HepG2 (cell line): ENCODE data around the gene SLC1A2. TPM values are rescaled to one million over a fixed set of nuclear protein-coding genes. Genes with fewer than 3 reads are reported as not detected.

ENCODE experiments used
- ATAC-seq: fragments of 200-7000 bp; cut with Tn5 transposase; 3 replicates; pipeline ENCODE4 v1.9.1; 2020; ENCODE audit warnings: mild to moderate bottlenecking, moderate library complexity
- BruUV-seq: library from RNA; stranded (reverse); fragments of 400-500 nt; replicated peaks from 2 replicates; lab custom pipeline; 2021; lab: Mats Ljungman, UMichigan
- CTCF ChIA-PET: fragments of 300-600 bp; formaldehyde crosslinking; extraction: SDS; loops from one replicate; lab custom pipeline; 2021; ENCODE audit warnings: low total read pairs, inconsistent platforms, low intra/inter-chr PET ratio; lab: Yijun Ruan, JAX
- POLR2A ChIA-PET: fragments of 350-600 bp; sonication (Branson Sonifier 250); formaldehyde crosslinking; loops from one replicate; lab custom pipeline; 2020; ENCODE audit warnings: antibody characterized with exemption, inconsistent platforms; lab: Yijun Ruan, JAX
- DNase-seq: peaks from one replicate; pipeline ENCODE4 v3.0.0-alpha.2; 2015; ENCODE audit warnings: low spot score
- FAIRE-seq: peaks from 3 replicates; lab custom pipeline; 2011; peaks lifted over from hg19 to GRCh38; lab: Jason Lieb, UNC
- H2AFZ ChIP-seq: one replicate; pipeline ENCODE4 v1.6.1; 2011; ENCODE audit warnings: low read length, inconsistent platforms
- H3K27ac ChIP-seq: fragments of 300-600 bp; 3 replicates; pipeline ENCODE4 v1.8.0; 2011; ENCODE audit warnings: mixed run types, mild to moderate bottlenecking, mixed read lengths, low read length, inconsistent platforms; ENCODE audit not compliant: insufficient read depth; ENCODE audit errors: extremely low read length
- H3K27me3 ChIP-seq, 2 experiments: fragments of 200-600 bp in 1 of 2; 2 replicates in 1 of 2; 3 replicates in 1 of 2; pipeline versions ENCODE4 v1.6.0 to v1.8.0; 2011; ENCODE audit warnings: low read length in 2 of 2, mild to moderate bottlenecking in 2 of 2, moderate library complexity in 2 of 2, inconsistent platforms in 1 of 2; ENCODE audit not compliant: insufficient read depth in 2 of 2, control insufficient read depth in 1 of 2
- H3K36me3 ChIP-seq, 2 experiments: fragments of 200-600 bp in 1 of 2; replicated peaks in 1 of 2; 2 replicates in 1 of 2; 3 replicates in 1 of 2; pipeline versions ENCODE4 v1.5.1 to v1.8.0; 2011; ENCODE audit warnings: low read length in 2 of 2, inconsistent platforms in 1 of 2; ENCODE audit not compliant: insufficient read depth in 2 of 2, control insufficient read depth in 1 of 2
- H3K4me1 ChIP-seq: 2 replicates; pipeline ENCODE4 v1.5.1; 2012; ENCODE audit warnings: low read length, inconsistent platforms; ENCODE audit not compliant: insufficient read depth
- H3K4me2 ChIP-seq: 2 replicates; pipeline ENCODE4 v1.6.0; 2011; ENCODE audit warnings: low read depth, low read length, inconsistent platforms
- H3K4me3 ChIP-seq, 3 experiments: fragments of 200-600 bp in 1 of 3; sonication (generic), shearing (Covaris generic) in 1 of 3; replicated peaks in 1 of 3; 2 replicates each; pipeline ENCODE4 v1.5.1; 2011 to 2016; ENCODE audit warnings: low read length in 3 of 3, inconsistent platforms in 2 of 3, low read depth in 2 of 3, mild to moderate bottlenecking in 2 of 3, control low read depth in 1 of 3, mixed read lengths in 1 of 3; ENCODE audit not compliant: insufficient read depth in 1 of 3
- H3K79me2 ChIP-seq: one replicate; pipeline ENCODE4 v1.6.1; 2011; ENCODE audit warnings: low read length, inconsistent platforms; ENCODE audit not compliant: insufficient read depth
- H3K9ac ChIP-seq: 2 replicates; pipeline ENCODE4 v1.6.0; 2011; ENCODE audit warnings: mild to moderate bottlenecking, low read depth, low read length, inconsistent platforms; ENCODE audit not compliant: insufficient read depth
- H3K9me3 ChIP-seq: 2 replicates; pipeline ENCODE4 v1.5.1; 2012; ENCODE audit warnings: mild to moderate bottlenecking, low read length
- H4K20me1 ChIP-seq: 2 replicates; pipeline ENCODE4 v1.6.0; 2011; ENCODE audit warnings: inconsistent platforms, mild to moderate bottlenecking, low read length, moderate library complexity; ENCODE audit not compliant: insufficient read depth
- JUN ChIP-seq: sonication (generic); formaldehyde crosslinking; IDR thresholded peaks from 2 replicates; pipeline ENCODE4 v1.4.0; 2020; ENCODE audit warnings: mild to moderate bottlenecking, missing genetic modification reagents
- MXI1 ChIP-seq: IDR thresholded peaks from 3 replicates; pipeline ENCODE4 v1.6.1; 2012; ENCODE audit warnings: low read depth, low read length, inconsistent platforms, borderline replicate concordance
- NCOA1 ChIP-seq: sonication (generic); formaldehyde crosslinking; IDR thresholded peaks from 2 replicates; pipeline ENCODE4 v1.9.0; 2021; ENCODE audit warnings: missing genetic modification reagents
- NFE2 ChIP-seq: sonication (generic); formaldehyde crosslinking; IDR thresholded peaks from 2 replicates; pipeline ENCODE4 v1.4.0; 2020; ENCODE audit warnings: missing genetic modification reagents
- RAD21 ChIP-seq: fragments of 450-650 bp; formaldehyde crosslinking; IDR thresholded peaks from 2 replicates; pipeline ENCODE4 v1.5.0; 2020; ENCODE audit warnings: mild to moderate bottlenecking
- ZNF274 ChIP-seq: sonication (generic); formaldehyde crosslinking; IDR thresholded peaks from 2 replicates; pipeline ENCODE4 v1.5.1; 2020; ENCODE audit warnings: mild to moderate bottlenecking, missing genetic modification reagents
- ZNF496 ChIP-seq: sonication (generic); formaldehyde crosslinking; IDR thresholded peaks from 2 replicates; pipeline ENCODE4 v1.8.1; 2023; ENCODE audit warnings: mild to moderate bottlenecking, moderate library complexity, missing genetic modification reagents; ENCODE audit not compliant: insufficient replicate concordance
- ZNF572 ChIP-seq: sonication (generic); formaldehyde crosslinking; IDR thresholded peaks from 2 replicates; pipeline ENCODE4 v1.5.1; 2020; ENCODE audit warnings: mild to moderate bottlenecking, missing genetic modification reagents
- ZNF580 ChIP-seq: IDR thresholded peaks from 2 replicates; pipeline ENCODE4 v1.6.1; 2016; ENCODE audit warnings: low read depth, borderline replicate concordance
- ZNF761 ChIP-seq: sonication (generic); formaldehyde crosslinking; conservative IDR thresholded peaks from 2 replicates; pipeline ENCODE4 v1.4.0; 2020; ENCODE audit warnings: mild to moderate bottlenecking, missing genetic modification reagents
- ZNF878 ChIP-seq: sonication (generic); formaldehyde crosslinking; IDR thresholded peaks from 2 replicates; pipeline ENCODE4 v1.8.1; 2023; ENCODE audit warnings: mild to moderate bottlenecking, missing genetic modification reagents, moderate library complexity
- ZSCAN20 ChIP-seq: sonication (generic); formaldehyde crosslinking; IDR thresholded peaks from 2 replicates; pipeline ENCODE4 v1.4.0; 2020; ENCODE audit warnings: missing genetic modification reagents, mild to moderate bottlenecking, borderline replicate concordance
- WGBS: methylation state at CpG from one replicate; pipeline ENCODE4 v1.1.6; 2017; ENCODE audit warnings: low lambda C conversion rate; 5-methylcytosine and 5-hydroxymethylcytosine counted together
- in situ Hi-C: cut with HindIII; loops from 2 replicates; pipeline ENCODE4 v1.10.0; 2017; ENCODE audit warnings: low pct_unique_long_range_greater_than_20kb; ENCODE audit not compliant: extremely low pct_ligation_motif_present
- intact Hi-C: fragments of 100-400 bp; cut with micrococcal nuclease; formaldehyde crosslinking; loops from one replicate; pipeline ENCODE4 v1.10.0; 2022; ENCODE audit not compliant: unreplicated experiment
- polyA plus RNA-seq, 8 experiments: library from polyadenylated mRNA; depleted of rRNA in 3 of 8; stranded (reverse) in 7 of 8; unstranded in 1 of 8; fragments of >200 nt; fragmentation: Illumina TruSeq in 4 of 8; extraction: Trizol in 4 of 8; gene quantifications; 2 replicates each; pipeline versions ENCODE4 v1.2.1 to v1.2.3, GENCODE V29; 2011 to 2016; ENCODE audit warnings: low read depth in 4 of 8, missing spikeins in 1 of 8, mixed read lengths in 1 of 8; ENCODE audit not compliant: insufficient read depth in 1 of 8
- total RNA-seq, 5 experiments: library from RNA; depleted of rRNA; stranded (reverse); fragments of >200 nt; fragmentation: Illumina TruSeq; extraction: Trizol; gene quantifications; 2 replicates each; pipeline ENCODE4 v1.2.3, GENCODE V29; 2016; ENCODE audit warnings: low read depth in 1 of 5
- TF ChIP-seq, protein P1 (sequence below): sonication (generic); formaldehyde crosslinking; IDR thresholded peaks from 2 replicates; pipeline ENCODE4 v1.4.0; 2020; ENCODE audit warnings: missing genetic modification reagents

The SLC1A2 gene
- total and polyA plus RNA-seq, 2 of the 13 experiments (the other 11 are each of a cell fraction or from before 2014, with no cell fraction given) = 23.2 to 43.2 TPM

DNA sequence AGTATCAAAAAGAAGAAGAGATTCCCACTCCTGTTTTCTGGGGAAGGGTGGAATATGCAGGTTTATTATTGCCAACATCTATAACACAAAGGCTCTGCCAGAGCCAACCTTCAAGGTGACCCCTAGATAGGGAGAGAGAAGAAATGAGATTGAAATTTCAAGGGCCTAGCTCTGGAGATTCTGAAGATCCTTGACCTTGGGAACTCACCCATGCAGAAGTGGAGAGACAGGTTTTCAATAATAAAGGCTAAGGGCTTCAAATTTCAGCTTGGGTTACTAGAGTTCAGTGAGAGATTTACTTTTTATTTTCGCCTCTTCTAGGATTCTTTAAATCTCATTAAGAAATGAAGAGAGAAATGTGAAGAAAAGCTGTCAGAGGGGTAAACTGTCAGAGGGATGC, 182.0 kb downstream of the SLC1A2 start (continued):
- TF ChIP-seq ZNF761 (CRISPR knock-in tag) (no peak), ZNF878 (CRISPR knock-in tag) (no peak), NCOA1 (CRISPR knock-in tag) (no peak), ZSCAN20 (CRISPR knock-in tag) (no peak)

DNA sequence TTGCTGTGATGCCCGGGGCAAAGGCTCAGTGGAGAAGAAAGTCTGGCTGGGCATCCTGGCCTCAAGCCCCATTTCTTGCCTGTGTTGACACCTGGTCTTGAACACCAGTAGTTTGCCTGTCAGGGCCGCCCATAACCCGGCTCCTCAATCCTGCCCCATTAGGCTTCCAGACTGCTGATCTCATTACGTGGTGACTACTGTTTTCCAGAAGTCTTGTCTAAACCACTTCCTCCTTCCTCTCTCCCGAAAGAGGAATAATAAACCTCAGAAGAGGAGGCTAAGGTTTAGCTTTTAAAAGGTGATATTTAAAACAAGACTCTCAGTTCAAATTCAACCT, 182.7 kb downstream of the SLC1A2 start:
- in situ Hi-C loops = loop anchor here (5.0 kb wide), 1 partner anchor 309 kb away; no protein-coding TSS in a partner anchor
- DNase-seq = no peak
- 77% methylated on average over 4 of the region's 5 CpGs for WGBS

More for the DNA sequence above, 182.7 kb downstream of the SLC1A2 start:
- H3K4me3 ChIP-seq = no peak overlapping the region
- no peaks in the 10 kb centered on the region for H3K79me2 ChIP-seq
- CTCF ChIA-PET = no interaction called here
- intact Hi-C loops = no loop called here
- H3K9me3 ChIP-seq = no peaks in the 10 kb centered on the region
- POLR2A ChIA-PET = no interaction called here
- TF ChIP-seq RAD21 (no peak), JUN (no peak), ZNF274 (CRISPR knock-in tag) (no peak), MXI1 (no peak), ZNF580 (no peak), NFE2 (CRISPR knock-in tag) (no peak), ZNF572 (no peak), ZNF496 (no peak)
- TF ChIP-seq, protein P1, sequence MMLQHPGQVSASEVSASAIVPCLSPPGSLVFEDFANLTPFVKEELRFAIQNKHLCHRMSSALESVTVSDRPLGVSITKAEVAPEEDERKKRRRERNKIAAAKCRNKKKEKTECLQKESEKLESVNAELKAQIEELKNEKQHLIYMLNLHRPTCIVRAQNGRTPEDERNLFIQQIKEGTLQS (CRISPR knock-in tag) = no peak
- TF ChIP-seq, all 625 proteins: peak for 0
- Histone ChIP-seq H3K27ac (no peak overlapping the region), H3K36me3 (no peaks in the 10 kb centered on the region), H3K27me3 (no peaks in the 10 kb centered on the region), H3K9ac (no peak overlapping the region), H3K4me1 (peaks cover 26% of the 10 kb centered on the region; the same call in 1 of the 2 replicates), H4K20me1 (no peaks in the 10 kb centered on the region), H2AFZ (no peak overlapping the region), H3K4me2 (no peak overlapping the region)
- ATAC-seq (no peak), FAIRE-seq (no peak)
- BruUV-seq = no TSS peak
